Activated T-cell treated with anti-CD3 and anti-CD28 coated beads, Interleukin-2, amount 50 U/mL, for 24 hours (primary cell): Measurements from ENCODE around the gene RAD23B.

Source experiments
- DNase-seq: peaks from one replicate; pipeline ENCODE4 v3.0.0-alpha.2; 2020
- H3K27ac Mint-ChIP-seq: 2 replicates; pipeline ENCODE4 v1.8.0; 2020; ENCODE audit warnings: mild to moderate bottlenecking, mixed read lengths
- H3K27me3 Mint-ChIP-seq: 2 replicates; pipeline ENCODE4 v1.8.0; 2020; ENCODE audit warnings: mixed read lengths
- H3K36me3 Mint-ChIP-seq: 2 replicates; pipeline ENCODE4 v1.8.0; 2020; ENCODE audit warnings: low read depth, mixed read lengths
- H3K4me1 Mint-ChIP-seq: 2 replicates; pipeline ENCODE4 v1.8.0; 2020; ENCODE audit warnings: low read depth, mixed read lengths
- H3K4me3 Mint-ChIP-seq: 2 replicates; pipeline ENCODE4 v1.8.0; 2020; ENCODE audit warnings: mild to moderate bottlenecking, moderate library complexity, mixed read lengths
- H3K9me3 Mint-ChIP-seq: 2 replicates; pipeline ENCODE4 v1.8.0; 2020; ENCODE audit warnings: mixed read lengths

RAD23B gene

GRCh38 chr9:107323836-107324585 lies 40.9 kb downstream of the RAD23B start:
- DNase-seq = no peak
- H3K27me3 Mint-ChIP-seq = no peaks in the 10 kb centered on the region
- H3K27ac Mint-ChIP-seq = peak overlapping the region; percentile 29
- H3K36me3 Mint-ChIP-seq = peaks cover 98% of the 10 kb centered on the region
- peaks cover 26% of the 10 kb centered on the region for H3K4me1 Mint-ChIP-seq
- H3K4me3 Mint-ChIP-seq = no peak overlapping the region
- H3K9me3 Mint-ChIP-seq = no peaks in the 10 kb centered on the region

DNA sequence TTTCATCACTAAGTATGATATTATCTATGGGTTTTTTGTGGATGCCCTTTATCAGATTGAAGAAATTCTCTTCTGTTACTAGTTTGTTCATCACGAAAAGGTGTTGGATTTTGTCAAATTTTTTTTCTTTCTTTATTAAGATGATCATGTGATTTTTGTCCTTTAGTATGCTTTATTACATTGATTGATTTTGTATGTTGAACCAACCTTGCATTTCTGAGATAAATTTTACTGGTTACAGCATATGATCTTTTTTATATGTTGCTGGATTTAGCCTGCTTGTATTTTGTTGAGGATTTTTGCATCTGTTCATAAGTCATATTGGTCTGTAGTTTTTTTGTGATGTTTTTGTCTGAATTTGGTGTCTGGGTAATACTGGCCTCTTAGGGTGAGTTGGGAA lies 42.8 kb downstream of the RAD23B start:
- H3K4me3 Mint-ChIP-seq = no peak overlapping the region
- no peaks in the 10 kb centered on the region for H3K27me3 Mint-ChIP-seq
- H3K27ac Mint-ChIP-seq = peak overlapping the region; percentile 14
- no peak for DNase-seq
- peaks cover 99% of the 10 kb centered on the region for H3K36me3 Mint-ChIP-seq
- H3K4me1 Mint-ChIP-seq = peaks cover 25% of the 10 kb centered on the region
- H3K9me3 Mint-ChIP-seq = no peaks in the 10 kb centered on the region

DNA sequence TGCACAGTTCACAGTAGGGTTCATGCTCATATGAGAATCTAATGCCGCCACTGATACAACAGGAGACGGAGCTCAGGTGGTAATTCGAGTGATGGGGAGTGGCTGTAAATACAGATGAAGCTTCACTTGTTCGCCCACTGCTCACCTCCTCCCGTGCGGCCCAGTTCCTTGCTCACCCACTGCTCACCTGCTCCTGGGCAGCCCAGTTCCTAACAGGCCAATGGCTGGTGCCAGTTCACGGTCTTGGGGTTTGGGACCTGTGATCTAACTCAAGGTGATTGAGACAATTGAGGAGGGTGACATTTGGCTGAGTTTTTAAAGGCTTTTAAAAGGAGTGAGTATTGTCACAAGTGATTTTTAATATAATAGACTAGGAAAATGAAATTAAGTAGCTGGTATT lies 45.4 kb downstream of the RAD23B start:
- DNase-seq = no peak
- peaks cover 99% of the 10 kb centered on the region for H3K36me3 Mint-ChIP-seq

DNA sequence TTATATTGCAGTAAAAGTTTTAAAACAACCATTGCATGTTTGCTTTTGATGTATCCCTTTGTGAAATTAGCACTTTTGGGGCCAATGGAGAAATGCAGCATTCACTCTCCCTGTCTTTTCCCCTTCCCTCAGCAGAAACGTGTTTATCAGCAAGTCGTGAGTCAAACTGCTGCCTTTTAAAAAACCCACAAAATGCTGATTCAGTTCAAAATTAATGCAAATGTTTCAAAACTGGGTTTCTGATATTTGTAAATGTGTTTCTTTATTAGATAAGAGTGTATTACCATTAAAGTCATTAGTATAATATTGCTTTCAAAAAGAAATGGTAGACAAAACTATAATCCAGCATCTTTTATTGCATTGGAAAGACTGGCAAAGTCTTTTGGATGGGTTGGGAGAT lies 47.3 kb downstream of the RAD23B start:
- H3K4me3 Mint-ChIP-seq = no peak overlapping the region
- peak overlapping the region; percentile 14 for H3K27ac Mint-ChIP-seq
- H3K9me3 Mint-ChIP-seq = no peaks in the 10 kb centered on the region
- H3K36me3 Mint-ChIP-seq = peaks cover 98% of the 10 kb centered on the region
- DNase-seq = no peak
- no peaks in the 10 kb centered on the region for H3K27me3 Mint-ChIP-seq
- H3K4me1 Mint-ChIP-seq = peaks cover 12% of the 10 kb centered on the region

More for the DNA sequence above, 45.4 kb downstream of the RAD23B start:
- peaks cover 18% of the 10 kb centered on the region for H3K4me1 Mint-ChIP-seq
- H3K9me3 Mint-ChIP-seq = no peaks in the 10 kb centered on the region
- no peaks in the 10 kb centered on the region for H3K27me3 Mint-ChIP-seq
- peak overlapping the region; percentile 26 for H3K27ac Mint-ChIP-seq
- H3K4me3 Mint-ChIP-seq = no peak overlapping the region

DNA sequence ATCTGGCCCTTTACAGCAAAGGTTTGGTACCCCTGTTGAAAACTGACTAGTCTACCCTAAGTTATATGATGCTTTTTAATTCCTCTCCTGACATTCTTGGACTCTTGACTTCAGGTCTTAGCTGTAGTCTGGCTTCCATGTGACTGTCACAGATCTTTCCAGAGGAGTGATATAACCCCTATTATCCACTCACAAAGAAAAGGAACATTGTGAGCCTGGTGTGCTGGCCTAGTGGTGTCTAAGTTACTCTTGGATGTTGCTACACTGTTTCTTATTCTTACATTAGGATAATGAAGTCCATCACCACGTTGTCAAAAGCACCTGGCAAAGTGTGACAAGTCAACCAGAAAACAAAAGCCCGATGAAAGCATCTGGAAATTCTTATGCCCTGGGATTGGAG lies 49.8 kb downstream of the RAD23B start:
- peaks cover 3% of the 10 kb centered on the region for H3K4me1 Mint-ChIP-seq
- no peaks in the 10 kb centered on the region for H3K9me3 Mint-ChIP-seq
- H3K4me3 Mint-ChIP-seq = no peak overlapping the region
- DNase-seq = no peak
- peaks cover 84% of the 10 kb centered on the region for H3K36me3 Mint-ChIP-seq
- H3K27me3 Mint-ChIP-seq = no peaks in the 10 kb centered on the region
- peak overlapping the region; percentile 41 for H3K27ac Mint-ChIP-seq

DNA sequence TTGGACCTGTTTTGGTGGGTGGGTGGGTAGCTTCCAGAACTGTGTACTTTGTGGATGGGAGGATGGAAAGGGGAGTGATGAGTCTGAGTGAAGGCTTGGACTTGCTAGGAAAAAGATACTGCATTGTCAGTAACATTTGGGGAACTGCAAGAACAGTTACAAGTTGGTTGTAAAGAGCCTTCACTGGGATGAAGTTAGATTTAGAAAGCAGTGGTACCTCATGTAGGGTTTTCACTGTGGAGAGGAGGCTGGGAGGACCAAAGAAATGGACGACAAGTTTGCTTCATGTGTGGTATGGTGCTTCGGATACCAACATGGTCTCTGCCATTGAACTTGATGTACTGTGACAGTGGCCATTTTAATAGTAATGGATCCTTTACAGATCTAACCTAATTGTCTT lies 50.3 kb downstream of the RAD23B start:
- Mint-ChIP-seq H3K4me3 (no peak overlapping the region), H3K4me1 (peaks cover 1% of the 10 kb centered on the region), H3K36me3 (peaks cover 84% of the 10 kb centered on the region), H3K27ac (peak overlapping the region; percentile 41), H3K27me3 (no peaks in the 10 kb centered on the region), H3K9me3 (no peaks in the 10 kb centered on the region)
- DNase-seq = no peak

DNA sequence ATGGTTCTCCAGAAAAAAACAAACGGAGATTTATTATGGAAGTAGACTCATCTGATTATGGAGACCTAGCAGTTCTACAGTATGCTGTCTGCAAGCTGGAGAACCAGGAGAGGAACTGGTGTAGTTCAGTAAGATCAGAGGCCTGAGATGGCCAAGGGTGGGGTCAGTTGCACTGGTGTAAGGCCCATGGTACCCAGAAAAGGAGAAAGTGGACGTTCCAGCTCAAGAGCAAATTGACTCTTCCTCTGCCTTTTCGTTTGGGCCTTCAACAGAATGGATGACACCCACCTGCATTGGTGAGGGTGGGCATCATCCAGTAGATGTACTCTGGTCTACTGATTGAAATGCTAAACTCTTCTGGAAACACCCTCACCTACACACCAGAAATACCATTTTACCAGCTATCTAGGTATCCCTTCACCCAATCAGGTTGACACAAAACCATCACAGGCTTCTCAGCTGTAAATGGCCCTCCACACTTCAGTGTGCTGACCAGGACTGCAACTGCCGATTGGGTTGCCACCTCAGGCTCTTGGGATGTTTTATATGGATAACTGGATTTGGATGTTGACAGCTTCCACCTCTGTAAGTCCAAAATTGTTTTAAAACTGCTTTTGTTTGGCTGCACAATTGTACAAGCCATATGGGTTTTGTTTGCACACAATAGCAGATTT lies 51.2 kb downstream of the RAD23B start:
- no peaks in the 10 kb centered on the region for H3K27me3 Mint-ChIP-seq
- no peaks in the 10 kb centered on the region for H3K9me3 Mint-ChIP-seq
- peaks cover 1% of the 10 kb centered on the region for H3K4me1 Mint-ChIP-seq
- no peak for DNase-seq
- H3K36me3 Mint-ChIP-seq = peaks cover 84% of the 10 kb centered on the region
- no peak overlapping the region for H3K27ac Mint-ChIP-seq
- no peak overlapping the region for H3K4me3 Mint-ChIP-seq

- DNase-seq = no peak
- no peaks in the 10 kb centered on the region for H3K9me3 Mint-ChIP-seq
- peak overlapping the region; percentile 46 for H3K27ac Mint-ChIP-seq
- peaks cover 76% of the 10 kb centered on the region for H3K36me3 Mint-ChIP-seq
- H3K4me3 Mint-ChIP-seq = no peak overlapping the region
- no peaks in the 10 kb centered on the region for H3K27me3 Mint-ChIP-seq
- peaks cover 1% of the 10 kb centered on the region for H3K4me1 Mint-ChIP-seq
Measured at GRCh38 chr9:107335331-107335730, 52.3 kb downstream of the RAD23B start.

- H3K27ac Mint-ChIP-seq = peak overlapping the region; percentile 68
- H3K4me3 Mint-ChIP-seq = no peak overlapping the region
- H3K36me3 Mint-ChIP-seq = peaks cover 62% of the 10 kb centered on the region
- H3K27me3 Mint-ChIP-seq = no peaks in the 10 kb centered on the region
- no peak for DNase-seq
- no peaks in the 10 kb centered on the region for H3K9me3 Mint-ChIP-seq
- peaks cover 6% of the 10 kb centered on the region for H3K4me1 Mint-ChIP-seq
Measured at GRCh38 chr9:107336718-107337360, 53.8 kb downstream of the RAD23B start.

DNA sequence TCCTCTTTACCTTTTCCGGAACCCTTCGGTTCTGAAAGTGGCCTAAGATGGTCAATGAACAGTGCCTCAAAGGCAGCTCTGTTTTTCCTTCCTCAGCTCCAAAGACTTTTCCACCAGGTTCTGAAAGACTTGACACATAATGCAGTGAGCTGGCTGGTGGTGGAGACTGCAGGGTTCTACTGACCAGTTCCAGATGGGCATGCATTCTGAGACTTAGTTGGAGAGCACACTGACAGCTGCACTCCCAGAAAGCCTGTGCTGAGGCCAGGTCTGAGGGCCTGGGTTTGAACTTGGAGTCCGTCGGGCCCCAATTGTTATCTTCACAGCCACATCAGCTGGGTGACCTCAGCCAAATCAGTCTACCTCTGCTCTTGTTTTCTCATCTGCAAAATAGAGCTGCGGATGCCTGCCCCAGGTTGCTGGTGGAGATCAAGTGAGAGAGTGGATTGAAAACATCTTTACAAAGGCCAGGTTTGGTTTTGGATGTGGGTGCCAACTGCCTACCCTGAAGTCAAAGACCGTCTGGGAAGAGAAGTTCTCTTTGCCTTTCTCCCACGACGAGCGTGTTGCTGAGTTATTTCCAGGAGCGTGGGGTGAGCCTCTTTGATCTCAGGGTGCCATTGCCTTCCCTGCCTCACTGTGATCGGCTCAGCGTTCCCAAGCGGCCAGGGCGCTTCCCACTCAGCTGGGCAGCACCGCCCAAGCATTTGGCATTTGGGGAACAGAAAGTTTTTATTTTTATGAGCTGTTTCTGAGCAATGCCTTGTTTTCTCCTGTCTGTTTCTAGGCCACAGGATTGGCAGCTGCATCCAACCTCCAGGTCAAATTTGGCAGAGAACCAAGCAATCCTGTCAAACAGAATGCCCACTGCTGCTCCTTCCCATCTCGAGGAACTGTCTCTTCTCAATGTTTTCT lies 54.9 kb downstream of the RAD23B start:
- no peak for DNase-seq
- H3K27ac Mint-ChIP-seq = peak overlapping the region; percentile 37
- peaks cover 51% of the 10 kb centered on the region for H3K36me3 Mint-ChIP-seq
- H3K9me3 Mint-ChIP-seq = no peaks in the 10 kb centered on the region
- peaks cover 6% of the 10 kb centered on the region for H3K4me1 Mint-ChIP-seq
- H3K27me3 Mint-ChIP-seq = no peaks in the 10 kb centered on the region
- H3K4me3 Mint-ChIP-seq = no peak overlapping the region

GRCh38 chr9:107338911-107339659 lies 56.0 kb downstream of the RAD23B start:
- Mint-ChIP-seq H3K9me3 (no peaks in the 10 kb centered on the region), H3K4me1 (peaks cover 6% of the 10 kb centered on the region), H3K27ac (peak overlapping the region; percentile 27), H3K4me3 (no peak overlapping the region), H3K36me3 (peaks cover 39% of the 10 kb centered on the region), H3K27me3 (no peaks in the 10 kb centered on the region)
- no peak for DNase-seq

GRCh38 chr9:107340920-107341632 lies 58.0 kb downstream of the RAD23B start:
- no peak overlapping the region for H3K4me3 Mint-ChIP-seq
- H3K36me3 Mint-ChIP-seq = peaks cover 20% of the 10 kb centered on the region
- H3K27ac Mint-ChIP-seq = peak overlapping the region; percentile 24
- H3K27me3 Mint-ChIP-seq = no peaks in the 10 kb centered on the region
- no peaks in the 10 kb centered on the region for H3K9me3 Mint-ChIP-seq
- DNase-seq = peak; percentile 85
- H3K4me1 Mint-ChIP-seq = peaks cover 11% of the 10 kb centered on the region

DNA sequence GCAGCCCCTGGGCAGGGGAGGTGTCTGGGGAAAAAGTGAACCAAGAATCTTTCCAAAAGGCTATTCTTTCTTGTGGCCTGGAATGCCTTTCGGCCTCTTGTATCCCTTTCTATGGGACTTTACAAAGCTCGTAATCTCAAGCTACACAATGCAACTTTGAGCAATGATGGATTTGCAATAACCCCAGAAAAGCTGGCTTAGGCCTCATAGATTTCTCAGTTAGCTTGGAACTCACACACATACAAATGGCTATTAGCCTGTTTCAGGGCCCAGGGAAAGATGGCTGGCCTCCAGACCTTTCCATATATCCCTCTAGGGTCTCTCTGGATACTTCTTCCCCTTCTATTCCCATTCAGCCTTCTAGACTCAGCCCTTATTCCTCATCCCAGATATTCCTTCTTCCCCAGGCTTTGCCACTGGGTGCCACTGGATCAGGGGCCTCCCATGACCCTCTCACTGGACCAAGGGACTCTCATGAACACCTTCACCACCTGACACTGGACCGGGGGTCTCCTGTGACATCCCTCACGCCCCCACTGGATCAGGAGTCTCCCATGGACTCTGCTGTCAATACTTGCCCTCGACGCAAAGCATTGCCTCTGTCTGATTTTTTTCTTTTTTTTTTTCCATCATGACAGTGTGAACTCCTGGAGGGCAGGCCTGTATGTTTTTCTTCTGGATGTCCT lies 59.5 kb downstream of the RAD23B start:
- Mint-ChIP-seq H3K27ac (no peak overlapping the region), H3K27me3 (no peaks in the 10 kb centered on the region), H3K4me1 (peaks cover 11% of the 10 kb centered on the region), H3K36me3 (peaks cover 17% of the 10 kb centered on the region), H3K4me3 (no peak overlapping the region), H3K9me3 (no peaks in the 10 kb centered on the region)
- no peak for DNase-seq
